NCI-H526 treated with DMSO at 0.1 percent for 48 hours (cell line): ENCODE data around the gene LBR.

Source experiments
- DNase-seq: peaks from one replicate; lab custom pipeline; 2025; lab: John Stamatoyannopoulos, UW

Gene LBR

GRCh38 chr1:225373155-225373554 lies 54.7 kb downstream of the LBR start:
- DNase-seq = no peak

GRCh38 chr1:225371366-225372010 lies 56.4 kb downstream of the LBR start:
- no peak for DNase-seq

- no peak for DNase-seq
Measured at GRCh38 chr1:225368036-225368552, 59.7 kb downstream of the LBR start.

- DNase-seq = no peak
Measured at GRCh38 chr1:225366552-225366951, 61.3 kb downstream of the LBR start.

- no peak for DNase-seq
Measured at GRCh38 chr1:225366018-225366417, 61.8 kb downstream of the LBR start.

- no peak for DNase-seq
Measured at GRCh38 chr1:225364439-225364838, 63.4 kb downstream of the LBR start.

GRCh38 chr1:225362805-225363204 lies 65.0 kb downstream of the LBR start:
- no peak for DNase-seq

GRCh38 chr1:225361176-225361575 lies 66.7 kb downstream of the LBR start:
- DNase-seq = no peak

GRCh38 chr1:225360119-225360518 lies 67.7 kb downstream of the LBR start:
- no peak for DNase-seq

- DNase-seq = no peak
Measured at GRCh38 chr1:225355863-225356262, 72.0 kb downstream of the LBR start.

- DNase-seq = no peak
Measured at GRCh38 chr1:225354906-225355305, 72.9 kb downstream of the LBR start.
